ENCODE results near the gene FIBCD1.

- no peak for TF ChIP-seq EZH2 (IDR thresholded peaks at IDR 0.05; ENCODE audit: borderline replicate concordance, low read length)
- TF ChIP-seq, protein P1, sequence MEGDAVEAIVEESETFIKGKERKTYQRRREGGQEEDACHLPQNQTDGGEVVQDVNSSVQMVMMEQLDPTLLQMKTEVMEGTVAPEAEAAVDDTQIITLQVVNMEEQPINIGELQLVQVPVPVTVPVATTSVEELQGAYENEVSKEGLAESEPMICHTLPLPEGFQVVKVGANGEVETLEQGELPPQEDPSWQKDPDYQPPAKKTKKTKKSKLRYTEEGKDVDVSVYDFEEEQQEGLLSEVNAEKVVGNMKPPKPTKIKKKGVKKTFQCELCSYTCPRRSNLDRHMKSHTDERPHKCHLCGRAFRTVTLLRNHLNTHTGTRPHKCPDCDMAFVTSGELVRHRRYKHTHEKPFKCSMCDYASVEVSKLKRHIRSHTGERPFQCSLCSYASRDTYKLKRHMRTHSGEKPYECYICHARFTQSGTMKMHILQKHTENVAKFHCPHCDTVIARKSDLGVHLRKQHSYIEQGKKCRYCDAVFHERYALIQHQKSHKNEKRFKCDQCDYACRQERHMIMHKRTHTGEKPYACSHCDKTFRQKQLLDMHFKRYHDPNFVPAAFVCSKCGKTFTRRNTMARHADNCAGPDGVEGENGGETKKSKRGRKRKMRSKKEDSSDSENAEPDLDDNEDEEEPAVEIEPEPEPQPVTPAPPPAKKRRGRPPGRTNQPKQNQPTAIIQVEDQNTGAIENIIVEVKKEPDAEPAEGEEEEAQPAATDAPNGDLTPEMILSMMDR (IDR thresholded peaks at IDR 0.05; ENCODE audit: low read length) = no peak
Observed at GRCh38 chr9:130963916-130964315, 24.9 kb upstream of the FIBCD1 start.
